Dedifferentiated amniotic fluid mesenchymal stem cell (primary cell): ENCODE results near the gene KCTD3.

Source experiments
- DNase-seq: peaks from one replicate; pipeline ENCODE4 v3.0.0-alpha.2; 2016; ENCODE audit errors: extremely low spot score

Gene KCTD3

DNA sequence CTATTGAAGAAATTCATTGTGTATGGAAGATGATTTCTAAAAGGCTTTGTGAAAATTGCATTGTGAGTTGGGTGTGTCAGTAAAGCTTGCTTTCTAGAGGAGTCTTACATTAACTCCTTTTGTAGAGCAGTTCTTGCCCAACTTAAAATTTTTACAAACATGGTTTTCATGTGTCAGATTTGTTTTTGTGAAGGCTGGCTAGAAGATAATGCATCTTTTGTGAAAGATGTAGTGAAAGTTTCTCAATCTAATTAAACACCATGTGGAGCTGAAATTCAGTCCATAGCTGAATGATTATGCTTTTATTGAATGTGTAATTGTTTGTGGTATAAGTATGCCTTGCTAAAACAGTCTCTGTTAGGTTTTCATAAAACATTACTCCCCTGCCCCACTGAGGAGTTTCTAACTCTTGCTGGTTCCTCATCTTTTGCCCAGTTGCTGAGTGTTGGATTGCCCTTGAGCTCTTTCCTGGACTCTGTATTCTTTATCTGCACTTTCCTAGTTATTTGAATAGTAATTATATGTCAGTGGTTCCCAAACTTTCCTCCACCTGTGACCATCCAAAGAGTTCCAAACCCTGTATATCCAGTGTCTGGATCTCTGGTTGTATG is 38.0 kb downstream of the KCTD3 start:
- no peak for DNase-seq

DNA sequence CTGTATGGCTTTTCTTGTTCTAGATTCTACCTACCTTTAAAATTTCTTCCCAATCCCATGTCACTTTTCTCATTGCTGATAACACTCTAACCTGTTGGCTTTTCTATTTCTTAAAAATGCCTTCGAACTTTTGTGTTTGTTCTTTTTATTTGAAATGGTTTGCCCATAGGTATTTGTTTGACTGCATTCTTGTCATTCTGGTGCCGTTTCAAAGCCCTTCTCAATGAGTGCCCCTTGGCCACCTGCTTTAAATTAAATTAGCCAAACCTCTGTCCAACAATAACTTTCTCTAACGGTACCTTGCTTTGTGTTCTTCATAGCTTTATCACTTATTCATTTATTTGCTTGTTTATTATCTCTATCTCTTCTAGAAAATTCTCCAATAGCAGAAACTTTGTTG is 38.9 kb downstream of the KCTD3 start:
- DNase-seq: no peak

DNA sequence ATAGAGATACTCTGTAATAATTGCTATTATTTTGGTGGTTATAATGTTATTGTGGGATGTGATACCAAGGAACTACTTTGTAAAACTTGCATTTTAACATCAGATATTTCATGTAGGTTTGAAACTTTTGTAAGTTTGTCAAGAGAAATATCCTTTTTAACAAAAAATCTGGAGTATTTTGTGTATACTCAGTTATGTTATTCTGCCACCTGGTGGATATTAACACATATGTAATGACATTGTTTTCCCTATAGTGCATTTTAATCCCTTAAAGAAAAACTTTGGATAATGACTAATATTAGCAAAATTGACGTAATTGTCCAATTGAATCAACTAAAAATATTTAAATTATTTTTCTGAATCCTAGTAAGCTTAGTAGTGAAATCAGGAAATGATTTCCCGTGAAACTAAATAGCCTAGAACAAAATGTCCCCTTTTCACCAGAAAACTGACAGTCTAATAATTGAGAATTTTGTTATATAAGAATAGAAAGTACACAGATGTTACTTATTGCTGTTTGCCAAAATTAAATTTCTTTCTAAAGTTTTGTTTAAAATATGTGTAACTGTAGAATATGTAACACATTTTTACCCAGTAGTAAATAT is 39.6 kb downstream of the KCTD3 start:
- peak; percentile 39 for DNase-seq

DNA sequence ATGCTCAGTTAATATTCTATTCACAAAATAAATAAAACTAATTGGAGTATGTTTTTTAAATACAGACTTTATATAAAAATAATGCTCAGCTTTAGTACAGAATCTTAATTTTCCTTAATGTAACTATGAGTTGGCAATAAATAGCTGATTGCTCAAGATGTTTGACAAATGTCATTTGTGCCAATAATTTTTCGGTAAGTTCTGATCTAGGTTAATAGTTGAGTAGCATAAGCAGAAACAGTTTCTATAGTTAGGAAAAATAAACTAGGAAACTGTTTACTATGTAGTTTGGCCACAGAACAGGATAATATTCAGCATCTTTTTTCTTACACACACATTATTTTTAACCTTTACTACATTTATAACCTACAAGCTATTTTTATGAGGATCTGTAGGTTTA is 40.3 kb downstream of the KCTD3 start:
- DNase-seq: no peak

DNA sequence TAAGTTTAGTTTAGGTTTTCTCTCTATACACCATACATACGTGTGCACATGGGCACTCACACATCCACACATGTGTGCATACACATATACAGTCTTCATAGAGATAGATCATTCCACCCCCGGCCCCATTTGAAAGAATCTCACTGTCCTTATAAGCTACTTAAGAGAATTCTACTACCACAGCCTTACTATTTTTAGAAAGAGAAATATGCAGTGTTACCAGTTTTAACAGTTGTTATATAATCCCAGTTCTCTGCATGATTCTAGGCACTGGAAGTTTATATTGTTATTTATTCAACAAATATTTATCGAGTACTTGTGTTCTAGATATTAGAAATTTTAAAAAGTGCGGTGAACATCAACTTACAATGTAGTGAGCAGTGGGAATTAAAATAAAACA is 41.5 kb downstream of the KCTD3 start:
- no peak for DNase-seq

DNA sequence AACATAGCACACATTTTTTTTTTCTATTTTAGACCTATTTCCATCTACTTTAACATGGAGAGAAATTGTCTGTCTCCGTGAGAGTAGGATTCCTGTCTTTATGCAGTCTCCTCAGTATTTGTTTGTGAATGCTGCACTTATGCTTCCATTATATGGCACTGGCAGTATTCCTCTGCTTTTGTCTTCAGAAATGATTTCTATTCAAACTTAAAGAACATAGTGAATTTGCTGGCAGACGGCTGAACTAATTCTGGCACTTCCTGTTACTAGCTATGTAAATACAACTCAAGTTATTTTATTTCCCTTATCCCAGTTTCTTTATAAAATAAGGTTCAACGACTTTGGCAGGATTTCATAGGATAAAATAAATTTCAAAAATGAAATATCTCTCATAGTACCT is 45.3 kb downstream of the KCTD3 start:
- no peak for DNase-seq

DNA sequence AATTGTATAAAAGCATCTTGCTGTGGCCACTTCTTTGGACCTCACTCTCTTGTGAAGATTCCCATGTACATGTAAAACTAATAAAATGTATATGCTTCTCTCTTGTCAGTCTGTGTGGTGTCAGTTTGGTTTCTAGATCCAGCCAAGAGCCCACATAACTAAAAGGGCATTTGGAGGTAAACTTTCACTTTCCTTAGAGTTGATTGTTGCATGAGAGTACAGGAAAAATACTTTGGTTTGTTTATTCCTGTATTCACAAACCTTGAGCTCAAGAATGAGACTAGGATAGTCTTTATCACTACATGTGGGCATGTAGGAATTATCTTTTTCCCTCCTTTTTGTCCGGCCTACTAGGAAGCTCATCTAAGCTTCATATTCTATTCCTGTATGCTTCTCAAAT is 50.9 kb downstream of the KCTD3 start:
- DNase-seq: no peak

DNA sequence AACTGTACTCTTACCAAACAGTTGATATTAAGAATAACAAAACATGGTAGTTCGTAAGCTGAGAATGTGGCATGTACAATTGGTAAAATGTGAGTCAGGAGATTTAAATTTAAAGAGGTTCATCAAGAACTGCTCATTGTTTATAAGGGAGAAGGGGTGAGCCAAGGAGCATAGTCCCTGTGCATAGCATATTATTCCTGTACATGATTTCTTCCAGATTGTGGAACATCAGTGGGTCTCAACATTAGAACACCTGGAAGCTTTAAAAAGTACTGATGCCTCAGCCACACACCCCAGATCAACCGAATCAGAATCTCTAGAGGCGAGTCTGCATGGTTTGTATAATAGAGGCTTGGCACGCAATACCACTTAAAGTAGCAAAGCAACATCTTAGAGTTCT is 56.1 kb downstream of the KCTD3 start:
- no peak for DNase-seq

DNA sequence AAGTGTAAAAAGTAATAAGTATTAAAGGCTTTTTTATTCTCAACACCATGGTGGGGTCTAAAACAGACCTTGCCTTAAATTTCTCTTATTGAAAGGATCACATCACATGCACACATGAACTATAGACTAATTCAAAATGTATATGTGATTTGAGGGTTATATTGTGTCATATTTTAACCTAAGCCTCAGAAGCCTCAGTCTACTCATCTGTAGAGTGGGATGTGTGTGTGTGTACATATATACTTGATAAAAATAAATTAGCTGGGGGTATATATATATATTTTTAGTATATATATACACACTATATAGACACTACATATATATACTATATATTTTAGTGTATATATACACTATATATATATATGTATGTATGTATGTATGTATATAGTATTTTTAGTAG is 58.8 kb downstream of the KCTD3 start:
- DNase-seq: no peak

DNA sequence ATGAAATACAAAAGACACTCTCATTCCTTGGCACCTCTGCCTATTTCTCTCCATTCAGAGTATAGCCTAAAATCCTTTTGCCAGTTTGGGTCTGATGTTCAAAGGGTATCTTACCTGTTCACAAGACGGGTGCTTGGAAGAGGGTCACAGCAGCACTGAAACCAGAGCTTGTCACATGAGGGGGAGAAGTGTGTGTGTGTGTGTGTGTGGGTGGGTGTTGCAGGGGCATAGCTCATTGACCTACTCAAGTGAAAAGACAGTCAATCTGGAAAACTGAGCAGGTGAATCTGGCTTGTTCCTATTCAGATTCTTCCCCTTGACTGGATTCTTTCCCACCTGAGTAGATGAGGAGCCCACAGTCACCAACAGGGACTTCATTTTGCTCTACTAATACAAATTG is 63.9 kb downstream of the KCTD3 start:
- no peak for DNase-seq

DNA sequence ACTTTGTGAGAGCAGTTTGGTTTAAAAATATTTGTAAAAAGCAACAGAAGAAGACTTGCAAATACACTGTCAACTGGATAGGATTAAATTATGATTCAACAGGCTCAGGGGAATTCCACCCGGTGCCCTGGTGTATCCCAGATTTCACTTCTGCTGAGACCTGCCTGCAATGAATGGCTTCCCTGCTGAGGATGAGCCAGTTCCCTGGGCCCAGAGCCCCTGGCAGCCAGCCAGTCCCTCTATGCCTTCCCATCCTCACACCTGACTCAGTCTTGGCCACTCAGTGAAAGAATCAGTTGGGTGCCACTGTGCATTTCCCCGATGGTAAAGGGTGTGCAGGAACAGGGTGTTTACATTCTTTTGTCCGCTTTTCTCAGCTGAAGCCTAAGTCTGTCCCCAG is 64.4 kb downstream of the KCTD3 start:
- DNase-seq: no peak

DNA sequence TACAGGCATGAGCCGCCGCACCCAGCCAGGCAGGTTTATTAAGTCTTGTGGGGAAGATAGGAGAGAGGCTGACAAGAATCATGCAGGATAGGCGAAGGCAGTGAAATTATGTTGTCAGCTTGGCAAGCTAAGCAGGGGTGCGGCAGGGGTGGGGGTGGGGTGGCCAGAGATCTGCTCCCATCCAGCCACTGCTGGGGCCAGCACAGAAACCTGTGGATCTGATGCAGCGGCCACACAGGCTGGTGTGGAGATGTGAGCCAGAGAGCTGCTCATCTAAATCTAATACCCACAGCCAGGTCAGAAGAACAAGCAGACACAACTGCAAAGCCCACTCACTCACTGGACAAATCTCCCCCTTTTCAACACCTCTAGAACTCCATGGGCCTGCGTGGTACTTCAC is 68.7 kb downstream of the KCTD3 start:
- DNase-seq: no peak

DNA sequence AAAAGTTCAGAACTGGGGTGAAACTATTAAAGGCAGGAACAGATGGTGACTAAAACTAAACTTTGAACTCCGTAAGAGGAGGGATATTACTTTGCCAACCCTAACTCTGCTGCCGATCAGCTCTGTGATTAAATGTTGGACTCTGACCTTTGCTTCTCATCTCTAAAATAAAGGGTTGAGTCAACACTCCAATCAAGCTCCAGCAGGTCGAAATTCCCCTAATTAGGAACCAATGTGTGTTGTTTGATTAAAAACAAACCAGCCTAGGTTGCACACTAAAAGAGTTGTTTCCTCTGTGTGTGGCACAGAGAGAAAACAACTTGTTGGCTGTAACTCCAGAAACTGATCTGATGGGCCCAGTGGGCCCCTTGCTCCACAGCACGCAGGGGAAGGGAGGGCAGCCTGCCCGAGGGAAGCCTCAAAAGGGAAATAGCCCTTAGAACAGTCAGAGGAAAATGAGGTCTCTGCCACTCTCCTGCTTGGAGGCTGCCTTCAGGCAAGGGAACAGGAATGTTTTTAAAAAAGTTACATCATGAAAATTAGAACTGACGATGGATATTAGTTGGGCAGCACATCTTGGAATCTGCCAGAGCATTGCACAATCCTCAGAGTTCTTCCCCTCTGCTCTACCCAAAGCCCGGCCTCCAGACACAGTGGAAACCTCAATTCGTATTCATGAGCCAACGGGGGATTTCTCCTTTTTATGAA is 69.3 kb downstream of the KCTD3 start:
- DNase-seq: peak; percentile 92

DNA sequence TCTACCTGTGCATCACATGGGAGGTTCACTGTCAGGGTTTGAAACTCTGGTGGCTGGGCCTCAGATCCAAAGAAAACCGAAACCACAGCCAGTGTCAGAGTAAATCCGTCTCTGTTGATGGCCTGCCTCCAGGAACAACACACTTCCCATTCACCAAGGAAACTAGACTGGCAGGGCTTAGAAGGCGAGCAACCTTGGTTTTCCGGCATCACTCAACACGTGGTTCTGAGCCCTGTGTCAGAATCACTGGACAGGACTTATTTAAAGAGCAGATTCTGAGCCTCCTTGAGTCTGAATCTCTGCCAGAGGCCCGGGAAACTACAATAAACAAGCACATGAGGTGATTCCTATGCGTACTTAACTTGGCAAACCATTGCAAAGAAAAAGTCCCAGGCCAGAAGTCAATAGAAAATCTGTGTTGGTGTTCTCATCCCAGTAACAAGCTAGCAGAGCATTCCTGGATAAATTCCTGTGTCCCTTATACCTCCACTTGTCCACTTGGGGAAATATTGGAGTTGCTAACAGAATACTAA is 70.0 kb downstream of the KCTD3 start:
- DNase-seq: peak; percentile 84

DNA sequence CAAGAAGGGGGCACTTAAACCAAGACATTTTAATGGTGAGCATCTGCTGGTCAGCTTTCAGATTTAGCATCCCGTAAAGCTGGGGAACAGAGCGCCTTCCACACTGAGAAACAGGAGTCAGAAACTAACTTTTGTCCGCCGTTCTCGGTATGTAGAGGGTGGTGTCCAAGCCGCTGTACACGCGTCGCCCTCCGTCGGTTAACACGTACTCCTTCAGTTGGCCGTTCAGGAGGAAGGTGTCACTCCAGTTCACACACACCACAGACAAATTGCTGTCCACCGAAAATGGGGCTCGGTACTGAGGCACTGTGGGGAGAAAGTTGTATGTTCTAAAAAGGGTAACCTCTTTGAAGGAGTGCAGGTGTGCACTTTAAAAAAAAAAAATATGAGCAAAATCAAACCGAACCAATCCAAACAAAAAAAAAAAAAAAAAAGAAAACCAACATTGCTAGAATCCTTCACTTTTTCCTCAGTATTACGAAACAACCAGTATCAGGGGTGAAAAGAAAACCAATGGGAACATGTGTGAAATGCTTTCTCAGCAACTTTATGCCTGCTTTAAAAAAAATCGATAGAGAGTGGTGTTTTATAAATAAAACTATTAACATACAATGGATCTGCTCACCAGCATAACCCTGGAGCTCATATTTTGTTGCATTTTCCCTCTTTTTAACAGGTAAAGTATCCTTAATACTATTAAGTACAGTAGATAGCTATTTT is 73.5 kb downstream of the KCTD3 start:
- DNase-seq: no peak

DNA sequence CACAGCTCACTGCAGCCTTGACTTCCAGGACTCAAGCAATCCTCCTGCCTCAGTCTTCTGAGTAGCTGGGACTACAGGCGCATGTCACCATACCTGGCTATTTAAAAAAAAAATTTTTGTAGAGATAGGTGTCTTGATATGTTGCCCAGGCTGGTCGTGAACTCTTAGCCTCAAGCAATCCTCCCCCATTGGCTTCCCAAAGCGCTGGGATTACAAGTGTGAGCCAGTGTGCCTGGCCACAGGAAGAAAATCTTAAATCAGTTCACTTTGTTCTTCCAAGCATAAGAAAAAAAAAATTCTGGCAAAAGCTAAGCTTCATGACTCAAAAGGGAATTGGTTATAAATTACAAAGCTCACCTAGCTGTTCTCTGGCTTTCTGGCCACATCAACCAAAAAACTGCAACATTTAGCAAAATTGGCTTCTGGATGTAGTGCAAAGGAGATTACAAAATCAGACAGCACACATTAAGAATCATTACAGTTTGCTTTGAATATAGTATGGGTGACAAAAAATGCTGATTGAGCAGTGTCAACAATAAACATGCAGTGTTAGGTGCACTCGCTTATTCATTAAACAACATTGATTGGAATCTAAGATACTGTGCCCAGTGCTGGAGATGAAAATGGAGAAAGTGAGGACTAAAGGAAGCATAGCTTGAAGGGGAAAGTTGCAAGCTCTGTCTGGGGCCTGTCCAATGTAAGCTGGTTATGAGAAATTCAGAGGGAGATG is 76.7 kb downstream of the KCTD3 start:
- no peak for DNase-seq

DNA sequence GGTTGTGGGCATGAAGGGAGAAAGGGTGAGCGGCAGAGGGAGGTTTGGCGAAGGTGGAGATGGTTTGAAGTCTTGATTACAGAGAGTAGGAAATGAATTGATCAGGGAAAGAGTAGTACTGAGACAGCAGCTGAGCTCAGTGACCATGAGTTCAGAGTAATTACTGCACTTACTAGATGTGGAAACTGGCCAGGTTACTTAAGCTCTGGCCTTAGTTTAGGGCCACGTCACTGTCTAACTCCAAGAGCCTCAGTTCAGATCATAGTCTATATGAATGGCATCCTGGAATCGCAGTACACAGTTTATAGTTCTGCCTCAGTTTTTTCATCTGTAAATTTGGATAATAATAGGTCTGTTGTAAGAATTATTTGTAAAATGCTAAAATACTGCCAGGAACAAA is 78.1 kb downstream of the KCTD3 start:
- DNase-seq: no peak

DNA sequence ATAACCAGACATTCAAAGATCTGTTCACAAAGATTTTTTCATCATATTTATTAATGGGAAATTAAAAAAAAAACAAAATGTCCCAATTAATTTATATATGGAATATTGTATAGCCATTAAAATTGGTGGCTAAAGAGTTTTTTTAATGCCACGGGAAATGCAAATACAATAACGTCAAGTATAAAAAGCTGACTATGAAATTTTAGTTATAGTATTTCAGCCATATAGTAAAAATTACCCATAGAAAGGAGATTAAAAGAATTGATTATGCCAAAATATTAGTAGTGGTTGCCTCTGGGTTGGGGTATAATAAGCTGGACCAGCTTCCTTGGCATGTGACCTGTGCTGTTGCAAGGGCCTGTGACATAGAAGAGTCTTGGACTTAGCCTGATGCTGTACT is 78.8 kb downstream of the KCTD3 start:
- no peak for DNase-seq

DNA sequence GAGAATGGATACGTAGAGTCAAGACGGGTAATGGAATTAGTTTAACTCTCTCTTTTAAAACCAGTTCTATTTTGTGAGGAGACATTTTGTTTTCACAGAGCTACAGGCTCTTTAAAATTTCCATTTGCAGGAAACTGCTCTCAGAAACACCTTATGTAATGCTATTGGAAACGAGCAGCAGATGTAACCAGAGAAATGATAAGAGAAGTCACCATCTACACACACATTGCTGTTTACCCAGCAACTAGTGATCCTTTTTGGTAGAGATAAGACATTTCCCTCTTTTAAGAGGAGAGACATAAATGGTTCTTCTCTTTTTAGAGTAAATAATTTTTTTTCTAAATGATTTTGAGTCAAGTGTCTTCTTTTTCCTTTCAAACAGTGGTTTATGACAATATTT is 80.6 kb downstream of the KCTD3 start:
- DNase-seq: no peak

DNA sequence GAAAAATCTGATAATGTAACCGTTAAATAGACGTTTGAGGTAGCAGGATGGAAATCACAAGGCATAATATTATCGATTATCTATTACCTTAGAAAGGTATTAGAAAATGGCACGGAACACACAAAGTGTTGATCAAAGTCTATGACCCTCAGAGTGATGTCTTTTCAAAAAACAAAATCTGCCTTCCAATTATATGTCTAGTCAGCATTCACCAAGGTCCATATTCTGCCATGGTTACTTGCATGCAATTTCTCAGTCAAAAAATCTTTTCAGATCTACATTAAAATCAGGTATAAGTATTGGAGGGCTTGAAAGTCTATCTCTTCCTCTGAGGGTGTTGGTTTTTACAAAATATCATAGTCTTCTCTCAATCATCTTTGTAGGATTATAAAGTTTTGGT is 81.9 kb downstream of the KCTD3 start:
- no peak for DNase-seq

DNA sequence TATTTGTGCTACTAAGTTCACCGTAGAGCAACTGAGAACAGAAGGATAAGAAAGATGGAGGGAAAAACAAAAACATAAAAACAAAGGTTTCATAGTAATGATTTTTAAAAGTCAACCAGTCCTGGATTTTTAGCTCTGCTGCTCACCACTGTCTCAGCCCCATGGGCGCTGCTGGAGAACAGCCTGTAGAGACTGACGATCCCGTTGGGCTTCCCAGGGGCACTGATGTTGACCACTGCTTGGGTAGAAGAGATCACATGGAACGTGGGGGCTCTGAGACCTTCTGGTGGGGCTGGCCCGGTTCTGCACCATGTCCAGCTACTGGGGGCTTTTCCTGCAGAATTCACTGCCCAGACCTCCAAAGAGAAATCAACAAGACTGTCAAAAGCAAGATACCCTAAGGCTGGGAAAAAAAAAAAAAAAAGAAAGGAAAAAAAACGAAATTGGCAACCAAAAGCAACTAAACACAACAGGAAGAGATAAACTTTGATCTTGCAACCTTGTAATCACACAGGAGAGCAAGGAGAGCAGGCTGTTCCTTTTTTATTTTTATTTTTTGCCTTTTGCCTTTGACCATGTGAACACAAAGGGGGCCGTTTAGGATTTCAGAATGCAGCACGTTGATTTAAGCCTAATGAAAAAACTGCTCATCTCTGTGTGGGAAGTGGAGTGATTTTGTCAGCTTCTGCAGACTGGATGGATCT is 83.5 kb downstream of the KCTD3 start:
- DNase-seq: no peak
